ENCODE results near the gene GFI1B. TPM values are rescaled to one million over a fixed set of nuclear protein-coding genes. Genes with fewer than 3 reads are reported as not detected.
A peak's percentile ranks its signal among the peaks of the same experiment; 100 is the strongest.

GFI1B gene
- total and polyA plus RNA-seq, 2 of the 13 experiments (the other 11 are each of a cell fraction or from before 2014, with no cell fraction given): 0.15 to 0.51 TPM

DNA sequence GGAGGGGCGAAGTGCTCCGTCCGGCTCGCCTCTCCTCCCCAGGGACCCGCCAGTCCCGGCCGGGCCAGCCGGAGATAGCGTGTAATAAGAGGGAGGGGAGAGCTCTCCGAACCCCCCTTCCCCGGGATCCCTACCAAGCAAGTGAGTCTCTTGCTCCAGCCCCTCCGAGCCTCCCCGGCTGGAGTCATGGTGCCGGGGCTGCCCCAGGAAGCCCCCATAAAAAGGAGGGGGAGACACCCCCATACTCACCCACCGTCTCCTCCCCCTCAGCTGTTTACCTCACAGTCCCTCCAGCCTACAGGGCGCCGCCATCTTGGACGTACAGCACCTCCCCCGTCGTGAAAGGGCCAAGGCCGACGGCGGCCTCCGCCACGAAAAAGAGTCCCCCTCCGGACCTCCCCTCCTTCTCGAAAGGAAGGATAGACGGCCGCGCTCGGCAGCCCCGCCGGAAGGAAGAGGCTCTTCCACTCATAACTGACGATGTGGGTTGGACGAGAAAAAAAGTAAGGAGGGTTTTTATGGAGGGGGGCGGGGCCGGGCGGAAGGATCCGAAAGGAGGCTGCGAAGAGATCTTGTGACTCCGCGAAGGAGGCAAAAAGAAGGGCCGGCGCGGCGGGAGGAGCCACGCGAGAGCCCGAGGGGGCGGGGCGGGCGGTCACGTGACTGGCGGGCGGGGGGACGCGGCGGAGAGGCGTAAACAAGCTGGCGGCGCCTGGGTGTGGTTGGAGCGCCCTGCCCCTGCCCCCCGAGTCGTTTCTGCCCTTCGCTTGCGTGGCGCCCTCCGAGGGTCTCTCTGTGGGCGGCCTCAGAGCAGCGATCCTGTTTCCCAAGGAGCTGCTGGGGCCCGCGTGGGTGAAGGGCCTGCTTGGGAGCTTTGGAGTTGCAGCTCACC, 34.0 kb upstream of the GFI1B start, which contains the start of gene TSC1 (continued):
- TF ChIP-seq ZNF451 (CRISPR knock-in tag; IDR thresholded peaks at IDR 0.05) (no peak), ZNF687 (CRISPR knock-in tag; IDR thresholded peaks at IDR 0.05) (peak; percentile 82), MED8 (CRISPR knock-in tag; IDR thresholded peaks at IDR 0.05; ENCODE audit: insufficient replicate concordance) (peak; percentile 73), SNAPC2 (CRISPR knock-in tag; IDR thresholded peaks at IDR 0.05) (no peak), CBX5 (CRISPR knock-in tag; IDR thresholded peaks at IDR 0.05; ENCODE audit: borderline replicate concordance) (no peak), ZNF781 (CRISPR knock-in tag; IDR thresholded peaks at IDR 0.05; ENCODE audit: borderline replicate concordance, not compliant biosample characterization) (peak; percentile 60), MED1 (CRISPR knock-in tag; IDR thresholded peaks at IDR 0.05) (peak; percentile 39), JDP2 (CRISPR knock-in tag; IDR thresholded peaks at IDR 0.05; ENCODE audit: borderline replicate concordance) (no peak), MYC (CRISPR knock-in tag; IDR thresholded peaks at IDR 0.05; ENCODE audit: borderline replicate concordance) (0 out of 2 replicates have a peak, but pooled peaks have one; percentile 17), SNAI1 (CRISPR knock-in tag; IDR thresholded peaks at IDR 0.05; ENCODE audit: borderline replicate concordance) (0 out of 2 replicates have a peak, but pooled peaks have one; percentile 35), MED13 (CRISPR knock-in tag; IDR thresholded peaks at IDR 0.05) (no peak; the same call in 1 of the 2 replicates), ZMYM4 (CRISPR knock-in tag; IDR thresholded peaks at IDR 0.05) (peak; percentile 92), MYNN (CRISPR knock-in tag; IDR thresholded peaks at IDR 0.05; ENCODE audit: low read depth) (no peak), GATAD1 (CRISPR knock-in tag; IDR thresholded peaks at IDR 0.05) (peak; percentile 88), ZBTB21 (CRISPR knock-in tag; IDR thresholded peaks at IDR 0.05) (no peak), ZFY (CRISPR knock-in tag; IDR thresholded peaks at IDR 0.05) (peak; percentile 64), ZNF350 (CRISPR knock-in tag; IDR thresholded peaks at IDR 0.05; ENCODE audit: borderline replicate concordance, low read depth) (peak; percentile 93), ZBTB1 (CRISPR knock-in tag; IDR thresholded peaks at IDR 0.05; ENCODE audit: borderline replicate concordance) (no peak), FOXK1 (CRISPR knock-in tag; IDR thresholded peaks at IDR 0.05; ENCODE audit: borderline replicate concordance, low read depth) (peak; percentile 17; the same call in 1 of the 2 replicates), ERF (CRISPR knock-in tag; IDR thresholded peaks at IDR 0.05) (no peak; the same call in 1 of the 2 replicates), PRDM15 (CRISPR knock-in tag; IDR thresholded peaks at IDR 0.05) (no peak)

Data from HepG2 (cell line).